GM19397 (cell line): ENCODE measurements around the gene MRC2.

ENCODE experiments used
- ATAC-seq: cut with Tn5 transposase; IDR thresholded peaks from one replicate; pipeline ENCODE4 v1.9.1; 2021; ENCODE audit warnings: mild to moderate bottlenecking, moderate library complexity; ENCODE audit not compliant: unreplicated experiment

MRC2 gene

GRCh38 chr17:62631936-62632924 is 4.8 kb downstream of the MRC2 start:
- ATAC-seq: no peak

DNA sequence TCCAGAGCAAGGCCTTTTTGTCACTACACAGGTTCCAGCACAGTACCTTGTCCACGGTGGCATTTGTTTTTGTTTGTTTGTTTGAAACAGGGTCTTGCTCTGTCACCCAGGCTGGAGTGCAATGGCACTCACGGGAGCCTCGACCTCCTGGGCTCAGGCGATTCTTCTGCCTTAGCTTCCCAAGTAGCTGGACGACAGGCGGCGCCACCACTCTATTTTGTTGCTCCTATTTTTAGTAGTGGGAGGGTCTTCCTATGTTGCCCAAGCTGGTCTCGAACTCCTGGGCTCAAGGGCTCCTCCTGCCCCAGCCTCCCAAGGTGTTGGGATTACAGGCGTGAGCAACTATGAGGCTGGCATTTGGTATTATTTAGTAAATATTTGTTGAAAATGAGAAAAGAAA is 10.3 kb downstream of the MRC2 start:
- no peak for ATAC-seq

DNA sequence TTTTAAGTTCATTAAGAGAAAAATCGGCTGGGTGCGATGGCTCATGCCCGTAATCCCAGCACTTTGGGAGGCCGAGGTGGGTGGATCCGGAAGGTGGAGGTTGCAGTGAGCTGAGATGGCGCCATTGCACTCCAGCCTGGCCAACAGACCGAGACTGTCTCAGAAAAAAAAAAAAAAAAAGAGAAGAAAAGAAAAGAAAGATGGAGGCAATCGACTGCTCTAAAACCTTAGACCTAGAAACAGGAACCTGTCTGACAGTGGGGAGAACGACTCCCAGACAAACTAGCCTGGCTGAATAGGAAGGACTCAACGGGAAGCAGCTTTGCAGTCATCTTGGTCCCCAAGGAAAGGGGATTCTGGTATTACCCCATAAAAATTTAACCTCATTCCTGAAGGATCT is 13.7 kb downstream of the MRC2 start:
- ATAC-seq: no peak

DNA sequence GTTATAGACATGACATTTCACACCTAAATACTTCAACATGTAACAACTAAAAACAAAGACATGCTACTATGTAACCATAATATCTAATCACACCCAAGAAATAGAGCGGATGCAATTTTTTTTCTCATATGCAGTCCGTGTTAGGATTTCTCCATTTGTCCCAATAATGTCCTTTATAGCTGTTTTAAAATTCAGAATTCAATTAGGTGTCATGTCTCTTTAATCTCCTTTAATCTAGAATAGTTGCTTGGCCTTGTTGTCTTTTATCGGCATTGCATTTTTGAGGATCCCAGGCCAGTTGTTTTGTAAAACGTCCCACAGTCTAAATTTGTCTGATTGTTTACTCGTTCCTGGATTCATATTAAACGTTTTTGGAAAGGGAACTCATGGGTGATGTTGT is 14.5 kb downstream of the MRC2 start:
- ATAC-seq: no peak

DNA sequence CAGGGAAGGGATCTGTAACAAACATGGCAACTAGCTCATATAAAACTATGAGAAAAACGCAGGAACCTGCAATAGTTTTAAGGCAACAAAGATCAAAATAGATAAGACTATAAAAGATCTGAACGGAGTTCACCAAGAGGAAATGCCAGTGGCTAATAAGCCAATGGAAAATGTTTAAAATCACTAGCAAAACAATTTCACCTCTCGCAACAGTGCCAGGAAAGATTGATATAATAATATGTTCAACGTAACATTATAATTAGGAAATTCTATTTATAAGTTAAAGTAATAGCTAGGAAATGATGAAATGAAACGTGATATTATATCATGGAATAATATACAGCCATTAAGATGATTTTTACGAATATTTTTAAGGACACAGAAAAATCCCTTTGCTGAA is 16.0 kb downstream of the MRC2 start:
- ATAC-seq: no peak

GRCh38 chr17:62644487-62645173 is 17.2 kb downstream of the MRC2 start:
- no peak for ATAC-seq

DNA sequence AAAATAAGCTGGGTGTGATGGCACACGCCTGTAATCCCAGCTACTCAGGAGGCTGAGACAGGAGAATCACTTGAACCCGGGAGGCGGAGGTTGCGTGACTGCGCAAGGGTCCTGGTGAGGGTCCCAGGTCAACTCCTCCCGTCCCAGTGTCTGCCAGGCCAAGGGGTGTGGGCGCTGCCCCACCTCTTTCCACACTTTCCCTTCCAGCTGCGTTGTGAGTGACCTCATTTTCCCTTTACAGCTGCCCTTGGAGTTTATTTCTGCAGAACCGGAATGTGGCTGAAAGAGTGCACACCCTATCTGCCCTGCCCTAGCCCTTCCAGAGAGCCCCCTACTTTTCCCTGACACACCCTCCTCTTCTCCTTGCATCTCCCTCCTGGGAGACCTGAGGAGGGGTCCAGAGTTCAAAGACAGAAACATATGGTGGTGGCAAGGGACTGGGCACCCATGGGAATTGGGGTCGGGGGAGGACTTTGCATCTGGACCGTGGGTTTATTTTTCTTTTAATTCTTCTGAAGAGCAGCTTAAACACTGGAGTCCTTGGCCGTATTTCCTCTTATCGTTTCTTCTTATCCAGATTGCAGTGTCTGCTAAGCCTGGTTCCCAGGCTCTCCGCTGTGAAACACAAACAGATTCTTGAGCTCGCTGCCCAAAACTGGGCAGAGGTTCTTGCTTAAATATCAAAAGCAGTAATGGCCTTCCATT is 20.9 kb downstream of the MRC2 start:
- ATAC-seq: no peak

- no peak for ATAC-seq
Observed at GRCh38 chr17:62648956-62649294, 21.5 kb downstream of the MRC2 start.

DNA sequence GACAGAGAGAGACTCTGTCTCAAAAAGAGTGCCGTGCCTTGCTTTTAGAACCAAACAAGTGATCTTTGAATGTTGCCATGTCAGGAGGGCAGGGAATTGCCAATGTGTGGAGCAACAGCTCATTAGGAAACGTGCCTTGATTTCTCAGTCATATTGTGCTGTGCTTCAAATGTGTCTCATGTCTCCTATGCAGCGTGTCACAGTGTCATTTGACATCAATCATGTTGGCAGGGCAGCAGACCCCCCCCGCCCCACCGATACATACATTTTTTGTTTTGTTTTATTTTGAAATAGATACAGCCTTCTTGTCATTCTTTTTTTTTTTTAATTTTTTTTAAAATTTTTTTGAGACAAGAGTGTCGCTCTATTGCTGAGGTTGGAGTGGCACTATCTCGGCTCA is 22.1 kb downstream of the MRC2 start:
- no peak for ATAC-seq

- no peak for ATAC-seq
Observed at GRCh38 chr17:62650587-62650986, 23.1 kb downstream of the MRC2 start.

DNA sequence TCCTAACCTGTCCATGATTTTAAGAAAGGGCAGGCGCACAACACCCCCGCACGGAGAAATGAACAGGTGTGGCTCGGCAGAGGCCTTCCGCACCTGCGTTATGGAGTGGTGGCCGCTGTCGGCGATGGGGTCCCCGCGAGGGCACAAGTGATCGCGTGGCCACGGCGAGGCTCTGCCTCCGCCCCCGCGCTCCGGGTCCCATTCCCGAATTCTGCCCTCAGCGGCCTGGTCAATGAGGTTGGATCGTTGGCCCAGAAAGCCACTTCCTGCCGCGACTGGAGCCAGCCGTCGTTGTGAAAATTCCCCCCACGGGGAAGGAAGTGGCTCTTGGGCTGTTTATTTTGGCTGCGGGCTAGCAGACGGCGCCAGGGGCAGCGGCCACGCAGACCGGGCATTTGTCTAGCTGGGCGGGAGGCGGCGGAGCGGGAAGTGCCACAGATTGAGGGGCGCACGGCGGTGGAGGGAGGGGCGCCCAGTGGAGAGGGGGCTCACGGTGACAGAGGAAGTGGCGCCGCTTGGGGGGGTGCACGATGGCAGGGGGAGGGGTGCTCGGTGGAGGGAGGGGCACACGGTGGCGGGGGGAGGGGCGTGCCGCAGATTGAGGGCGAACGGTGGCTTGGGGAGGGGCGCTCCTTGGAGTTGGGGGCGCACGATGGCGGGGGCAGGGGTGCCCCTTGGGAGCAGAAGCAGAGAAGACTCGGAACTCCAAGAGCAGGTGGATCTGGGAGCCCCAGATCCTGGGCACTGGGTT is 25.0 kb downstream of the MRC2 start:
- ATAC-seq: no peak

DNA sequence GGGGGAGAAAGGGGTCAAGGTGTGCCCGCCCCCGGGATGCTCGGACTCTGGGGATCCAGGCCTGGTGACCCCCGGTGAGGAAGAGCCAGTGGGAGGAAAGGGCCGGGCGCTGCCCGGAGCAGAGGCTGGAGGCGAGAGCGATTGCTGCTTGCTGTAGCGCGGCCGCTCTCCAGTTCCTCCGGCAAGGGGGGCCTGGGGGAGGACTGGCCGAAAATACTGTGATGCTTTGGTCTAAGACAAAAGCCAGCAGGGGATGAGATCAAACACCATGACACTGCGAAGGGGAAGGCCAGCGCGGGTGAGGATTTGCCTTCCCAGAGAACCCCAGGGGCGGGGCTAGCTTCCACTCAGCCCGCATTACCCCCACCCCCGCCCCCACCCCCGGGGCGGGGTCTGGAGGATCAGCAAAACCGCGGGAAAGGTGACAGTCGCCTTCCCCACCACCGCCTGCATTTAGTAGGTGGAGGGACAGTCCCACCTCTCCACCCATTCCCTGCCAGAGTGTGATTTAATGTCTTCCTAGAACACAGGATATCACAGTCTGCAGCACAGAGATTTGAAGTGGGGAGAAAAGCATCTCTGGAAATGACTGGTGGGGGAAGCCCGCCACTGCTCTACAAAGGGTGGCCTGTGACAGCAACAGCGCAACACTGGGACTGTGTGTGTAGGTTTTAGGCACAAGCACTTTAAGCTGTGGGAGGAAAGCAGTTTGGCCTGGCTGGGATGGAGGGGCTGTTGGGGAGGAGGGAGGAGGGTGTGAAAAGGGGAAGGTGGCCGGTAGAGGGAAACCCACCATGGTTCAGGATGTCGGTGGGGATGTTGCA is 25.7 kb downstream of the MRC2 start:
- ATAC-seq: peak; percentile 81

GRCh38 chr17:62653826-62654761 is 26.6 kb downstream of the MRC2 start:
- no peak for ATAC-seq

GRCh38 chr17:62655656-62656055 is 28.2 kb downstream of the MRC2 start:
- no peak for ATAC-seq

DNA sequence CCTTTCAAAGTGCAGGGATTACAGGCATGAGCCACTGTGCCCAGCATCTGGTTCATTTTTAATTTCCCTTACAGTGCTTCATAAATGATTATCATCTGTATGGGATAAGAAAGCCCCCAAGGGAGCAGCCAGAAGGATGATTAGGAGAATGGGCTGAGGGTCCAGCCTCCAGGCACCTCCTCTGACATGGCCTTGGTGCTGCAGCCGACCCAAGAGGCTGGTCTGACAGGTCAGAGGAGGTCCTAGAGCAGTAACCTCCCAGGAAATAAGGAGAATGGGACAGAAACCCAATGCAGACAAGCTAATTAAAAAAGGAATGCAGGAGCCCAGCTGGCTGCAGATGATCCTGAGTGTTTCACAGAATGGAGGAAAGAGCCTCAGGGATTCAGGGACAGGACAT is 29.0 kb downstream of the MRC2 start:
- ATAC-seq: no peak

DNA sequence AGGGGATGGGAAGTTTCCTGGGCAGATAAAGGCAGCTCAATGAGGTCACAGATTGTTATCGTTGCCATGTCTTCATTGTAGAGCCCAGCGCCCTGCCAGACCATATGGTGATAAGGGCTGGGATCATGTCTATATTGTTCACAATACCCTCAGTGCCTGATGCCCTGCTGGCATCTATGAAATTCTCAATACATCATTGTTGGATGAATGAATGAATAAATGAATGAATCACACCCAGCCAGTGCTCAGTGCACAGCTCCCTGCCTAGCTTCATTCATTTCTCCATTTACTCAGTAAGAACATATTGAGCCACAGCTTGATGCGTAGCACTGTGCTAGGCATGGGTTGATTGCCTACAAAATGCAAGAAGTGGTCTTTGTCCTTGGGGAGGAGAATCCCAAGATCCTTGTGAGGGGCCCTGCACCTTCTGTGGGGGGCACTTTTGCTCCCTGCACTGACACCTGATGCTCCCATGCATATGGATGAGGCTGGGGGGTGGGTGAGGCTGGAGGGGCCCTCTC is 29.7 kb downstream of the MRC2 start:
- no peak for ATAC-seq

DNA sequence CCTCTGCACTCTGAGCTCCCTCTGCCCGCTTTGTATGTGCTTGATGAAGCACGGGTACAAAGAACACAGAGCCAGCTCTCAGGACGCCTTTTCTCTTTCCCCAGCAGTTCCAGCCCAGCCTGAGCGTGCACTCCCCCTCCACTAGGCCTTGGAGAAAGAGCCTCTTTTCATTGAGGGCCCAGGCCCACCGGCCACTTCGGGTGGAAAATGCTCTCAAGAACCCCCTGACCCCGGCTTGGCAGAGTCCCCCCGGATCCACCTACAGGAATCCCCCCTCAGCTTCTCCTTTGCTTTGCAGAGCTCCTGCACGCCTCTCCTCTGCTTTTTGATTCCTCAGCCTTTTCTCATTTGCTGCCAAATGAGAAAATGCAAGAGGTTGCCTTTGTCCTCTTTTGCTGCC is 30.2 kb downstream of the MRC2 start:
- no peak for ATAC-seq

GRCh38 chr17:62658136-62658920 is 30.9 kb downstream of the MRC2 start:
- ATAC-seq: no peak
